ENCODE results near the gene CTSL. TPM values are rescaled to one million over a fixed set of nuclear protein-coding genes. Genes with fewer than 3 reads are reported as not detected.
"Not testable (repeated sequence)": the region's sequence is repeated elsewhere in the genome, so short reads cannot be mapped to it uniquely, and the experiment has no call there.

Gene CTSL
- polyA plus RNA-seq, 1 donor (not counting 4 experiments of a cell fraction or from before 2014, with no cell fraction given) = 121 TPM

- no peak overlapping the region for H3K27ac ChIP-seq (ENCODE audit: control insufficient read depth, insufficient read depth, low read length)
- no peak overlapping the region for H3K9ac ChIP-seq (ENCODE audit: control insufficient read depth, extremely low read depth, insufficient read depth, low read length)
- no peaks in the 10 kb centered on the region for H3K79me2 ChIP-seq (ENCODE audit: control insufficient read depth, insufficient read depth, low read length)
- no peaks in the 10 kb centered on the region for H3K9me3 ChIP-seq (ENCODE audit: control insufficient read depth, low read depth, low read length)
- no peak overlapping the region for H2AFZ ChIP-seq (ENCODE audit: control insufficient read depth, low read length)
- FAIRE-seq = no peak
- TF ChIP-seq EZH2 (IDR thresholded peaks at IDR 0.05; ENCODE audit: low read length) = no peak
- TF ChIP-seq, protein P1, sequence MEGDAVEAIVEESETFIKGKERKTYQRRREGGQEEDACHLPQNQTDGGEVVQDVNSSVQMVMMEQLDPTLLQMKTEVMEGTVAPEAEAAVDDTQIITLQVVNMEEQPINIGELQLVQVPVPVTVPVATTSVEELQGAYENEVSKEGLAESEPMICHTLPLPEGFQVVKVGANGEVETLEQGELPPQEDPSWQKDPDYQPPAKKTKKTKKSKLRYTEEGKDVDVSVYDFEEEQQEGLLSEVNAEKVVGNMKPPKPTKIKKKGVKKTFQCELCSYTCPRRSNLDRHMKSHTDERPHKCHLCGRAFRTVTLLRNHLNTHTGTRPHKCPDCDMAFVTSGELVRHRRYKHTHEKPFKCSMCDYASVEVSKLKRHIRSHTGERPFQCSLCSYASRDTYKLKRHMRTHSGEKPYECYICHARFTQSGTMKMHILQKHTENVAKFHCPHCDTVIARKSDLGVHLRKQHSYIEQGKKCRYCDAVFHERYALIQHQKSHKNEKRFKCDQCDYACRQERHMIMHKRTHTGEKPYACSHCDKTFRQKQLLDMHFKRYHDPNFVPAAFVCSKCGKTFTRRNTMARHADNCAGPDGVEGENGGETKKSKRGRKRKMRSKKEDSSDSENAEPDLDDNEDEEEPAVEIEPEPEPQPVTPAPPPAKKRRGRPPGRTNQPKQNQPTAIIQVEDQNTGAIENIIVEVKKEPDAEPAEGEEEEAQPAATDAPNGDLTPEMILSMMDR (optimal IDR thresholded peaks at IDR 0.05 in 1 of 3, IDR thresholded peaks at IDR 0.05 in 1 of 3, conservative IDR thresholded peaks at IDR 0.05 in 1 of 3; ENCODE audit: extremely low read depth in 1 of 3, insufficient read depth in 2 of 3, low read length in 3 of 3) = no peak
- no peak overlapping the region for H3K4me2 ChIP-seq (ENCODE audit: control insufficient read depth, extremely low read depth, insufficient read depth, low read depth, low read length)
- no peaks in the 10 kb centered on the region for H3K36me3 ChIP-seq (ENCODE audit: control insufficient read depth in 2 of 2, extremely low read depth in 1 of 2, insufficient read depth in 2 of 2, low read length in 2 of 2)
- H3K4me1 ChIP-seq (ENCODE audit: control insufficient read depth, extremely low read depth, insufficient read depth, low read length) = peaks cover 3% of the 10 kb centered on the region
- H3K27me3 ChIP-seq (ENCODE audit: control insufficient read depth, extremely low read depth, insufficient read depth, low read length) = no peaks in the 10 kb centered on the region
- no peaks in the 10 kb centered on the region for H4K20me1 ChIP-seq (ENCODE audit: control insufficient read depth, extremely low read depth, insufficient read depth, low read length)
- H3K4me3 ChIP-seq (ENCODE audit: control insufficient read depth in 2 of 3, extremely low read depth in 1 of 3, insufficient read depth in 2 of 3, low read depth in 1 of 3, low read length in 3 of 3) = no peak overlapping the region
- dilution Hi-C loops (cut with MboI; ENCODE audit: extremely low pct_ligation_motif_present, low sequenced_read_pairs) = no loop called here
- H3K9me1 ChIP-seq (ENCODE audit: control insufficient read depth, extremely low read depth, insufficient read depth, low read length) = no peaks in the 10 kb centered on the region
- DNase-seq (ENCODE audit: low read depth, low spot score) = no peak
Measured at GRCh38 chr9:87741891-87742290, 16.0 kb downstream of the CTSL start.

DNA sequence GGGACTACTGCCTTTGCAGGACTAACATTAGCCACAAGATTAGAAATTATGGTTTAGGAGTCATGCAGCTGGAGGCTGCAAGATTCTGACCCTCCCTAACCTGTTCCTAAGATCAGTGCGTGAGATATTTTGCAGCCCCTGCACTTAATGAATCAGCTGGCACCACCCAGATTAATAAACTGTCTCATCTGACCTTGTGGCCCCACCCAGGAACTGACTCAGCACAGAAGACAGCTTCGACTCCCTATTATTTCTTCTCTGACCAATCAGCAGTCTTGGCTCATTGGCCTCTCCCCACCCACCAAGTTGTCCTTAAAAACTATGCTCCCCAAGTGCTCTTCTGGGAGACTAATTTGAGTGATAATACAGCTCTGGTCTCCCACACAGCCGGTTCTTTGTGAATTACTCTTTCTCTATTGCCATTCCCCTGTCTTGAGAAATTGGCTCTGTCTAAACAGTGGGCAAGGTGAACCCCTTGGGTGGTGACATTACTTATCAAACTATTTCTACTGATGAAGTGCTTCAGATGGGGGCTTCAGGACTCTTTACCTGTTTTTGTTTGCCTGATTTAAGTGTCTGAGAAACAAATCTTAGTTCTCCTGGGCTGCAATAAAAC, 17.0 kb downstream of the CTSL start:
- no peaks in the 10 kb centered on the region for H3K36me3 ChIP-seq (ENCODE audit: control insufficient read depth in 2 of 2, extremely low read depth in 1 of 2, insufficient read depth in 2 of 2, low read length in 2 of 2)
- dilution Hi-C loops (cut with MboI; ENCODE audit: extremely low pct_ligation_motif_present, low sequenced_read_pairs) = no loop called here
- H2AFZ ChIP-seq (ENCODE audit: control insufficient read depth, low read length) = no peak overlapping the region
- no peaks in the 10 kb centered on the region for H3K27me3 ChIP-seq (ENCODE audit: control insufficient read depth, extremely low read depth, insufficient read depth, low read length)
- H3K9me1 ChIP-seq (ENCODE audit: control insufficient read depth, extremely low read depth, insufficient read depth, low read length) = no peaks in the 10 kb centered on the region
- no peak overlapping the region for H3K4me3 ChIP-seq (ENCODE audit: control insufficient read depth in 2 of 3, extremely low read depth in 1 of 3, insufficient read depth in 2 of 3, low read depth in 1 of 3, low read length in 3 of 3)
- peak; percentile 61 for DNase-seq (ENCODE audit: low read depth, low spot score)
- no peak for TF ChIP-seq EZH2 (IDR thresholded peaks at IDR 0.05; ENCODE audit: low read length)
- TF ChIP-seq, protein P1 (optimal IDR thresholded peaks at IDR 0.05 in 1 of 3, IDR thresholded peaks at IDR 0.05 in 1 of 3, conservative IDR thresholded peaks at IDR 0.05 in 1 of 3; ENCODE audit: extremely low read depth in 1 of 3, insufficient read depth in 2 of 3, low read length in 3 of 3) = no peak
- H3K9ac ChIP-seq (ENCODE audit: control insufficient read depth, extremely low read depth, insufficient read depth, low read length) = no peak overlapping the region
- H4K20me1 ChIP-seq (ENCODE audit: control insufficient read depth, extremely low read depth, insufficient read depth, low read length) = no peaks in the 10 kb centered on the region
- no peaks in the 10 kb centered on the region for H3K79me2 ChIP-seq (ENCODE audit: control insufficient read depth, insufficient read depth, low read length)
- peaks cover 3% of the 10 kb centered on the region for H3K4me1 ChIP-seq (ENCODE audit: control insufficient read depth, extremely low read depth, insufficient read depth, low read length)
- H3K9me3 ChIP-seq (ENCODE audit: control insufficient read depth, low read depth, low read length) = no peaks in the 10 kb centered on the region
- FAIRE-seq = no peak
- peak overlapping the region; percentile 0 for H3K27ac ChIP-seq (ENCODE audit: control insufficient read depth, insufficient read depth, low read length)
- no peak overlapping the region for H3K4me2 ChIP-seq (ENCODE audit: control insufficient read depth, extremely low read depth, insufficient read depth, low read depth, low read length)

- dilution Hi-C loops (cut with MboI; ENCODE audit: extremely low pct_ligation_motif_present, low sequenced_read_pairs); FAIRE-seq: not testable (repeated sequence)
Measured at GRCh38 chr9:87744247-87744646, 18.3 kb downstream of the CTSL start.

More at GRCh38 chr9:87744247-87744646, 18.3 kb downstream of the CTSL start:
- H2AFZ ChIP-seq (ENCODE audit: control insufficient read depth, low read length); H3K4me1 ChIP-seq (ENCODE audit: control insufficient read depth, extremely low read depth, insufficient read depth, low read length); DNase-seq (ENCODE audit: low read depth, low spot score); H3K4me3 ChIP-seq (ENCODE audit: control insufficient read depth in 2 of 3, extremely low read depth in 1 of 3, insufficient read depth in 2 of 3, low read depth in 1 of 3, low read length in 3 of 3); H3K36me3 ChIP-seq (ENCODE audit: control insufficient read depth in 2 of 2, extremely low read depth in 1 of 2, insufficient read depth in 2 of 2, low read length in 2 of 2); H3K27ac ChIP-seq (ENCODE audit: control insufficient read depth, insufficient read depth, low read length); H4K20me1 ChIP-seq (ENCODE audit: control insufficient read depth, extremely low read depth, insufficient read depth, low read length); H3K9ac ChIP-seq (ENCODE audit: control insufficient read depth, extremely low read depth, insufficient read depth, low read length); H3K27me3 ChIP-seq (ENCODE audit: control insufficient read depth, extremely low read depth, insufficient read depth, low read length); H3K79me2 ChIP-seq (ENCODE audit: control insufficient read depth, insufficient read depth, low read length); H3K4me2 ChIP-seq (ENCODE audit: control insufficient read depth, extremely low read depth, insufficient read depth, low read depth, low read length); H3K9me1 ChIP-seq (ENCODE audit: control insufficient read depth, extremely low read depth, insufficient read depth, low read length); H3K9me3 ChIP-seq (ENCODE audit: control insufficient read depth, low read depth, low read length): not testable (repeated sequence)

All from keratinocyte (primary cell).